Activated CD4-positive, alpha-beta T cell treated with anti-CD3 and anti-CD28 coated beads, Interleukin-2, amount 10 ng/mL, durations not matched to agents 7 days and 5 days (primary cell): ENCODE results near the gene PCDH15. TPM values are rescaled to one million over a fixed set of nuclear protein-coding genes. Genes with fewer than 3 reads are reported as not detected.

Experiments used
- CTCF ChIA-PET: fragments of 350-600 bp; sonication (Branson Sonifier 250); formaldehyde crosslinking; loops from one replicate; lab custom pipeline; 2021; ENCODE audit warnings: antibody characterized with exemption; lab: Charles Lee
- POLR2A ChIA-PET: fragments of 350-600 bp; sonication (Branson Sonifier 250); formaldehyde crosslinking; loops from one replicate; lab custom pipeline; 2021; ENCODE audit warnings: antibody characterized with exemption; lab: Charles Lee
- DNase-seq: peaks from one replicate; pipeline ENCODE4 v3.0.0-alpha.2; 2020
- H3K27ac Mint-ChIP-seq: one replicate; pipeline ENCODE4 v1.8.0; 2021; ENCODE audit warnings: mild to moderate bottlenecking, moderate library complexity, mixed read lengths
- H3K27me3 Mint-ChIP-seq: one replicate; pipeline ENCODE4 v1.8.0; 2021; ENCODE audit warnings: mixed read lengths
- H3K36me3 Mint-ChIP-seq: one replicate; pipeline ENCODE4 v1.8.0; 2021; ENCODE audit warnings: low read depth, mixed read lengths
- H3K4me1 Mint-ChIP-seq: one replicate; pipeline ENCODE4 v1.8.0; 2021; ENCODE audit warnings: mixed read lengths
- H3K4me3 Mint-ChIP-seq: one replicate; pipeline ENCODE4 v1.8.0; 2021; ENCODE audit warnings: mild to moderate bottlenecking, moderate library complexity, mixed read lengths
- H3K9me3 Mint-ChIP-seq: one replicate; pipeline ENCODE4 v1.8.0; 2021; ENCODE audit warnings: mixed read lengths
- total RNA-seq, 2 experiments: library from RNA; stranded (reverse); gene quantifications; one replicate each; pipeline ENCODE4 v1.2.3, GENCODE V29; 2021

The PCDH15 gene
- total RNA-seq, 2 experiments from 2014 or later, result not detected

GRCh38 chr10:54501929-54502328 is 299.1 kb downstream of the PCDH15 start:
- Mint-ChIP-seq H3K27me3 (no peaks in the 10 kb centered on the region), H3K9me3 (no peaks in the 10 kb centered on the region), H3K27ac (no peak overlapping the region), H3K4me3 (no peak overlapping the region), H3K36me3 (no peaks in the 10 kb centered on the region), H3K4me1 (no peaks in the 10 kb centered on the region)
- CTCF ChIA-PET, result no interaction called here
- POLR2A ChIA-PET, result no interaction called here
- no peak for DNase-seq

- no peaks in the 10 kb centered on the region for H3K36me3 Mint-ChIP-seq
- H3K27ac Mint-ChIP-seq, result no peak overlapping the region
- POLR2A ChIA-PET, result no interaction called here
- no peaks in the 10 kb centered on the region for H3K27me3 Mint-ChIP-seq
- no peaks in the 10 kb centered on the region for H3K4me1 Mint-ChIP-seq
- DNase-seq, result no peak
- CTCF ChIA-PET, result interaction anchor here (0.6 kb wide), 1 partner anchor 29 kb away, joined by 3 read pairs; no protein-coding TSS in a partner anchor
- peaks cover 7% of the 10 kb centered on the region for H3K9me3 Mint-ChIP-seq
- H3K4me3 Mint-ChIP-seq, result no peak overlapping the region
Measured at GRCh38 chr10:54496852-54497251, 304.2 kb downstream of the PCDH15 start.

GRCh38 chr10:54487743-54488142 is 313.3 kb downstream of the PCDH15 start:
- H3K27me3 Mint-ChIP-seq, result no peaks in the 10 kb centered on the region
- H3K4me1 Mint-ChIP-seq, result no peaks in the 10 kb centered on the region
- no peaks in the 10 kb centered on the region for H3K36me3 Mint-ChIP-seq
- H3K27ac Mint-ChIP-seq, result no peak overlapping the region
- POLR2A ChIA-PET, result no interaction called here
- peaks cover 3% of the 10 kb centered on the region for H3K9me3 Mint-ChIP-seq
- H3K4me3 Mint-ChIP-seq, result no peak overlapping the region
- CTCF ChIA-PET, result no interaction called here
- no peak for DNase-seq

- POLR2A ChIA-PET, result no interaction called here
- Mint-ChIP-seq H3K27me3 (no peaks in the 10 kb centered on the region), H3K4me3 (no peak overlapping the region), H3K36me3 (no peaks in the 10 kb centered on the region), H3K9me3 (peaks cover 5% of the 10 kb centered on the region), H3K4me1 (no peaks in the 10 kb centered on the region), H3K27ac (no peak overlapping the region)
- DNase-seq, result no peak
- CTCF ChIA-PET, result no interaction called here
Measured at GRCh38 chr10:54485971-54486370, 315.1 kb downstream of the PCDH15 start.

GRCh38 chr10:54484186-54484585 is 316.8 kb downstream of the PCDH15 start:
- CTCF ChIA-PET, result interaction anchor here (0.5 kb wide), 1 partner anchor 345 kb away, joined by 3 read pairs; no protein-coding TSS in a partner anchor
- H3K4me1 Mint-ChIP-seq, result no peaks in the 10 kb centered on the region
- no peak overlapping the region for H3K4me3 Mint-ChIP-seq
- DNase-seq, result no peak
- H3K9me3 Mint-ChIP-seq, result peaks cover 5% of the 10 kb centered on the region
- no peaks in the 10 kb centered on the region for H3K36me3 Mint-ChIP-seq
- POLR2A ChIA-PET, result no interaction called here
- H3K27me3 Mint-ChIP-seq, result no peaks in the 10 kb centered on the region
- no peak overlapping the region for H3K27ac Mint-ChIP-seq

GRCh38 chr10:54478601-54479000 is 322.4 kb downstream of the PCDH15 start:
- POLR2A ChIA-PET, result no interaction called here
- Mint-ChIP-seq H3K9me3 (peaks cover 3% of the 10 kb centered on the region), H3K27me3 (no peaks in the 10 kb centered on the region), H3K36me3 (no peaks in the 10 kb centered on the region), H3K27ac (no peak overlapping the region), H3K4me3 (no peak overlapping the region), H3K4me1 (no peaks in the 10 kb centered on the region)
- CTCF ChIA-PET, result no interaction called here
- no peak for DNase-seq

GRCh38 chr10:54477738-54478137 is 323.3 kb downstream of the PCDH15 start:
- ChIA-PET CTCF (no interaction called here), POLR2A (no interaction called here)
- DNase-seq, result no peak
- H3K4me1 Mint-ChIP-seq, result no peaks in the 10 kb centered on the region
- H3K36me3 Mint-ChIP-seq, result no peaks in the 10 kb centered on the region
- H3K9me3 Mint-ChIP-seq, result peaks cover 2% of the 10 kb centered on the region
- no peaks in the 10 kb centered on the region for H3K27me3 Mint-ChIP-seq
- H3K4me3 Mint-ChIP-seq, result no peak overlapping the region
- no peak overlapping the region for H3K27ac Mint-ChIP-seq

GRCh38 chr10:54470324-54470631 is 330.8 kb downstream of the PCDH15 start:
- no peaks in the 10 kb centered on the region for H3K36me3 Mint-ChIP-seq
- no peaks in the 10 kb centered on the region for H3K9me3 Mint-ChIP-seq
- H3K27ac Mint-ChIP-seq, result no peak overlapping the region
- ChIA-PET CTCF (no interaction called here), POLR2A (no interaction called here)
- no peak overlapping the region for H3K4me3 Mint-ChIP-seq
- no peaks in the 10 kb centered on the region for H3K4me1 Mint-ChIP-seq
- DNase-seq, result no peak
- no peaks in the 10 kb centered on the region for H3K27me3 Mint-ChIP-seq

GRCh38 chr10:54469587-54470323 is 331.3 kb downstream of the PCDH15 start:
- ChIA-PET CTCF (no interaction called here), POLR2A (no interaction called here)
- H3K36me3 Mint-ChIP-seq, result no peaks in the 10 kb centered on the region
- DNase-seq, result no peak
- H3K27ac Mint-ChIP-seq, result no peak overlapping the region
- no peaks in the 10 kb centered on the region for H3K27me3 Mint-ChIP-seq
- H3K9me3 Mint-ChIP-seq, result no peaks in the 10 kb centered on the region
- H3K4me3 Mint-ChIP-seq, result no peak overlapping the region
- H3K4me1 Mint-ChIP-seq, result no peaks in the 10 kb centered on the region

- Mint-ChIP-seq H3K9me3 (peaks cover 4% of the 10 kb centered on the region), H3K27me3 (no peaks in the 10 kb centered on the region), H3K27ac (no peak overlapping the region), H3K4me1 (no peaks in the 10 kb centered on the region), H3K36me3 (no peaks in the 10 kb centered on the region), H3K4me3 (no peak overlapping the region)
- ChIA-PET CTCF (no interaction called here), POLR2A (no interaction called here)
- no peak for DNase-seq
Measured at GRCh38 chr10:54454271-54454670, 346.8 kb downstream of the PCDH15 start.

GRCh38 chr10:54449056-54449455 is 352.0 kb downstream of the PCDH15 start:
- H3K4me3 Mint-ChIP-seq, result no peak overlapping the region
- ChIA-PET POLR2A (no interaction called here), CTCF (no interaction called here)
- peaks cover 4% of the 10 kb centered on the region for H3K9me3 Mint-ChIP-seq
- DNase-seq, result no peak
- no peaks in the 10 kb centered on the region for H3K36me3 Mint-ChIP-seq
- no peak overlapping the region for H3K27ac Mint-ChIP-seq
- H3K27me3 Mint-ChIP-seq, result no peaks in the 10 kb centered on the region
- no peaks in the 10 kb centered on the region for H3K4me1 Mint-ChIP-seq

- Mint-ChIP-seq H3K27ac (no peak overlapping the region), H3K27me3 (no peaks in the 10 kb centered on the region), H3K36me3 (no peaks in the 10 kb centered on the region), H3K4me3 (no peak overlapping the region), H3K4me1 (no peaks in the 10 kb centered on the region), H3K9me3 (peaks cover 3% of the 10 kb centered on the region)
- no peak for DNase-seq
- CTCF ChIA-PET, result no interaction called here
- POLR2A ChIA-PET, result no interaction called here
Measured at GRCh38 chr10:54444170-54444569, 356.9 kb downstream of the PCDH15 start.

- POLR2A ChIA-PET, result no interaction called here
- no peaks in the 10 kb centered on the region for H3K27me3 Mint-ChIP-seq
- DNase-seq, result no peak
- CTCF ChIA-PET, result no interaction called here
- H3K4me1 Mint-ChIP-seq, result no peaks in the 10 kb centered on the region
- peaks cover 3% of the 10 kb centered on the region for H3K9me3 Mint-ChIP-seq
- no peak overlapping the region for H3K27ac Mint-ChIP-seq
- no peaks in the 10 kb centered on the region for H3K36me3 Mint-ChIP-seq
- H3K4me3 Mint-ChIP-seq, result no peak overlapping the region
Measured at GRCh38 chr10:54441275-54441674, 359.8 kb downstream of the PCDH15 start.

- Mint-ChIP-seq H3K27me3 (no peaks in the 10 kb centered on the region), H3K36me3 (no peaks in the 10 kb centered on the region), H3K4me1 (no peaks in the 10 kb centered on the region), H3K27ac (no peak overlapping the region), H3K4me3 (no peak overlapping the region), H3K9me3 (peaks cover 4% of the 10 kb centered on the region)
- POLR2A ChIA-PET, result no interaction called here
- DNase-seq, result no peak
- CTCF ChIA-PET, result no interaction called here
Measured at GRCh38 chr10:54434782-54435181, 366.2 kb downstream of the PCDH15 start.
